ENCODE results near the gene TMC1. TPM values are rescaled to one million over a fixed set of nuclear protein-coding genes. Genes with fewer than 3 reads are reported as not detected.

TMC1 gene
- total and polyA plus RNA-seq, 2 of the 13 experiments (the other 11 are each of a cell fraction or from before 2014, with no cell fraction given) = 0.02 to 0.03 TPM

DNA sequence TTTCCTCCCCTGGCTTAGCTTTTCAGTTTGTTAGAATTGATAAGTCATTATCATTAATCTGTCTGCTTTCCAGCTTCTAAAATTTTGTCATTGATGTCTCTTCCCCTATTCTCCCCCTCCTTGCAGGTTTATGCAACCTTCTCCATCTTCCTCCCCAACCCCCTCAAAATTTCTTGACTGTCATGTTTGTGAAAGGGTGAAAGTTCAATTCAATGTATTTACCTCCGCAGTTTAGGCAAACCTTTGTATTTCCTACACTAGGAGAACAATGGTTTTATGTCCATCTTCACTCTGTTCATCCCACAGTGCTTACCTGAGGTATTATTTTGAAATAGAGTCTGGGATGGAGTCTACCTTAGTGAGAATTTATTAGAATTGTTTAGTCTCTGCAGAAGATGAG is 313.6 kb downstream of the TMC1 start (continued):
- TF ChIP-seq ZNF280B (CRISPR knock-in tag; IDR thresholded peaks at IDR 0.05; ENCODE audit: borderline replicate concordance) (no peak), KLF6 (CRISPR knock-in tag; IDR thresholded peaks at IDR 0.05) (no peak), AKNA (CRISPR knock-in tag; IDR thresholded peaks at IDR 0.05; ENCODE audit: borderline replicate concordance) (no peak), MED13 (CRISPR knock-in tag; IDR thresholded peaks at IDR 0.05) (no peak), PHF20 (CRISPR knock-in tag; IDR thresholded peaks at IDR 0.05) (no peak), ZNF746 (CRISPR knock-in tag; IDR thresholded peaks at IDR 0.05) (no peak), ZNF557 (CRISPR knock-in tag; IDR thresholded peaks at IDR 0.05) (no peak), ZNF121 (CRISPR knock-in tag; IDR thresholded peaks at IDR 0.05) (no peak), EEA1 (CRISPR knock-in tag; IDR thresholded peaks at IDR 0.05; ENCODE audit: borderline replicate concordance) (no peak), PRPF4 (IDR thresholded peaks at IDR 0.05; ENCODE audit: low read depth, low read length, poor library complexity, severe bottlenecking) (no peak)
- TF ChIP-seq, protein P1, sequence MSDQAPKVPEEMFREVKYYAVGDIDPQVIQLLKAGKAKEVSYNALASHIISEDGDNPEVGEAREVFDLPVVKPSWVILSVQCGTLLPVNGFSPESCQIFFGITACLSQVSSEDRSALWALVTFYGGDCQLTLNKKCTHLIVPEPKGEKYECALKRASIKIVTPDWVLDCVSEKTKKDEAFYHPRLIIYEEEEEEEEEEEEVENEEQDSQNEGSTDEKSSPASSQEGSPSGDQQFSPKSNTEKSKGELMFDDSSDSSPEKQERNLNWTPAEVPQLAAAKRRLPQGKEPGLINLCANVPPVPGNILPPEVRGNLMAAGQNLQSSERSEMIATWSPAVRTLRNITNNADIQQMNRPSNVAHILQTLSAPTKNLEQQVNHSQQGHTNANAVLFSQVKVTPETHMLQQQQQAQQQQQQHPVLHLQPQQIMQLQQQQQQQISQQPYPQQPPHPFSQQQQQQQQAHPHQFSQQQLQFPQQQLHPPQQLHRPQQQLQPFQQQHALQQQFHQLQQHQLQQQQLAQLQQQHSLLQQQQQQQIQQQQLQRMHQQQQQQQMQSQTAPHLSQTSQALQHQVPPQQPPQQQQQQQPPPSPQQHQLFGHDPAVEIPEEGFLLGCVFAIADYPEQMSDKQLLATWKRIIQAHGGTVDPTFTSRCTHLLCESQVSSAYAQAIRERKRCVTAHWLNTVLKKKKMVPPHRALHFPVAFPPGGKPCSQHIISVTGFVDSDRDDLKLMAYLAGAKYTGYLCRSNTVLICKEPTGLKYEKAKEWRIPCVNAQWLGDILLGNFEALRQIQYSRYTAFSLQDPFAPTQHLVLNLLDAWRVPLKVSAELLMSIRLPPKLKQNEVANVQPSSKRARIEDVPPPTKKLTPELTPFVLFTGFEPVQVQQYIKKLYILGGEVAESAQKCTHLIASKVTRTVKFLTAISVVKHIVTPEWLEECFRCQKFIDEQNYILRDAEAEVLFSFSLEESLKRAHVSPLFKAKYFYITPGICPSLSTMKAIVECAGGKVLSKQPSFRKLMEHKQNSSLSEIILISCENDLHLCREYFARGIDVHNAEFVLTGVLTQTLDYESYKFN (CRISPR knock-in tag; conservative IDR thresholded peaks at IDR 0.05) = peak; percentile 85
- TF ChIP-seq, protein P2, sequence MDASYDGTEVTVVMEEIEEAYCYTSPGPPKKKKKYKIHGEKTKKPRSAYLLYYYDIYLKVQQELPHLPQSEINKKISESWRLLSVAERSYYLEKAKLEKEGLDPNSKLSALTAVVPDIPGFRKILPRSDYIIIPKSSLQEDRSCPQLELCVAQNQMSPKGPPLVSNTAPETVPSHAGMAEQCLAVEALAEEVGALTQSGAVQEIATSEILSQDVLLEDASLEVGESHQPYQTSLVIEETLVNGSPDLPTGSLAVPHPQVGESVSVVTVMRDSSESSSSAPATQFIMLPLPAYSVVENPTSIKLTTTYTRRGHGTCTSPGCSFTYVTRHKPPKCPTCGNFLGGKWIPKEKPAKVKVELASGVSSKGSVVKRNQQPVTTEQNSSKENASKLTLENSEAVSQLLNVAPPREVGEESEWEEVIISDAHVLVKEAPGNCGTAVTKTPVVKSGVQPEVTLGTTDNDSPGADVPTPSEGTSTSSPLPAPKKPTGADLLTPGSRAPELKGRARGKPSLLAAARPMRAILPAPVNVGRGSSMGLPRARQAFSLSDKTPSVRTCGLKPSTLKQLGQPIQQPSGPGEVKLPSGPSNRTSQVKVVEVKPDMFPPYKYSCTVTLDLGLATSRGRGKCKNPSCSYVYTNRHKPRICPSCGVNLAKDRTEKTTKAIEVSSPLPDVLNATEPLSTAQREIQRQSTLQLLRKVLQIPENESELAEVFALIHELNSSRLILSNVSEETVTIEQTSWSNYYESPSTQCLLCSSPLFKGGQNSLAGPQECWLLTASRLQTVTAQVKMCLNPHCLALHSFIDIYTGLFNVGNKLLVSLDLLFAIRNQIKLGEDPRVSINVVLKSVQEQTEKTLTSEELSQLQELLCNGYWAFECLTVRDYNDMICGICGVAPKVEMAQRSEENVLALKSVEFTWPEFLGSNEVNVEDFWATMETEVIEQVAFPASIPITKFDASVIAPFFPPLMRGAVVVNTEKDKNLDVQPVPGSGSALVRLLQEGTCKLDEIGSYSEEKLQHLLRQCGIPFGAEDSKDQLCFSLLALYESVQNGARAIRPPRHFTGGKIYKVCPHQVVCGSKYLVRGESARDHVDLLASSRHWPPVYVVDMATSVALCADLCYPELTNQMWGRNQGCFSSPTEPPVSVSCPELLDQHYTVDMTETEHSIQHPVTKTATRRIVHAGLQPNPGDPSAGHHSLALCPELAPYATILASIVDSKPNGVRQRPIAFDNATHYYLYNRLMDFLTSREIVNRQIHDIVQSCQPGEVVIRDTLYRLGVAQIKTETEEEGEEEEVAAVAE (CRISPR knock-in tag; IDR thresholded peaks at IDR 0.05; ENCODE audit: borderline replicate concordance) = no peak
- TF ChIP-seq, protein P3, sequence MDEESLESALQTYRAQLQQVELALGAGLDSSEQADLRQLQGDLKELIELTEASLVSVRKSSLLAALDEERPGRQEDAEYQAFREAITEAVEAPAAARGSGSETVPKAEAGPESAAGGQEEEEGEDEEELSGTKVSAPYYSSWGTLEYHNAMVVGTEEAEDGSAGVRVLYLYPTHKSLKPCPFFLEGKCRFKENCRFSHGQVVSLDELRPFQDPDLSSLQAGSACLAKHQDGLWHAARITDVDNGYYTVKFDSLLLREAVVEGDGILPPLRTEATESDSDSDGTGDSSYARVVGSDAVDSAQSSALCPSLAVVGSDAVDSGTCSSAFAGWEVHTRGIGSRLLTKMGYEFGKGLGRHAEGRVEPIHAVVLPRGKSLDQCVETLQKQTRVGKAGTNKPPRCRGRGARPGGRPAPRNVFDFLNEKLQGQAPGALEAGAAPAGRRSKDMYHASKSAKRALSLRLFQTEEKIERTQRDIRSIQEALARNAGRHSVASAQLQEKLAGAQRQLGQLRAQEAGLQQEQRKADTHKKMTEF (CRISPR knock-in tag; IDR thresholded peaks at IDR 0.05) = peak; percentile 62; the same call in 1 of the 2 replicates

Data from HepG2 (cell line).